HL-60 (cell line): Measurements from ENCODE around the gene NCK2.

Source experiments
- DNase-seq, 2 experiments: peaks; one replicate each; pipeline ENCODE4 v3.0.0-alpha.2; 2010 to 2020; ENCODE audit warnings: low read depth in 1 of 2, low spot score in 1 of 2
- H3K27ac ChIP-seq: fragments of 250-450 bp; sonication (Bioruptor Pico); replicated peaks from 2 replicates; pipeline ENCODE4 v1.5.1; 2020; ENCODE audit warnings: mild to moderate bottlenecking, moderate library complexity
- H3K27me3 ChIP-seq: fragments of 250-450 bp; sonication (Bioruptor Pico); 2 replicates; pipeline ENCODE4 v1.5.1; 2021; ENCODE audit warnings: mild to moderate bottlenecking, moderate library complexity; ENCODE audit not compliant: insufficient read depth, poor library complexity, severe bottlenecking
- H3K4me3 ChIP-seq: replicated peaks from 2 replicates; pipeline ENCODE4 v1.5.1; 2011; ENCODE audit warnings: mild to moderate bottlenecking, control low read depth, low read length; ENCODE audit not compliant: insufficient read depth
- CTCF ChIP-seq: IDR thresholded peaks from one replicate; pipeline ENCODE4 v1.5.1; 2011; ENCODE audit warnings: low read length, control low read depth, inconsistent platforms; ENCODE audit not compliant: insufficient read depth
- GABPA ChIP-seq: IDR thresholded peaks from 2 replicates; pipeline ENCODE4 v1.6.1; 2012; ENCODE audit warnings: low read depth
- POLR2AphosphoS5 ChIP-seq: IDR thresholded peaks from 2 replicates; pipeline ENCODE4 v1.6.1; 2012; ENCODE audit warnings: low read depth
- REST ChIP-seq: IDR thresholded peaks from 2 replicates; pipeline ENCODE4 v1.6.1; 2012; ENCODE audit warnings: low read depth; ENCODE audit not compliant: insufficient replicate concordance
- SPI1 ChIP-seq: IDR thresholded peaks from 2 replicates; pipeline ENCODE4 v1.6.1; 2012; ENCODE audit warnings: low read depth, mild to moderate bottlenecking, borderline replicate concordance

NCK2 gene

GRCh38 chr2:105748566-105748965 is 3.9 kb downstream of the NCK2 start:
- no peak overlapping the region for H3K27ac ChIP-seq
- no peak for DNase-seq
- no peak for TF ChIP-seq GABPA
- TF ChIP-seq CTCF, result no peak
- TF ChIP-seq POLR2AphosphoS5, result no peak
- no peak for TF ChIP-seq REST
- TF ChIP-seq SPI1, result no peak
- H3K27me3 ChIP-seq, result no peaks in the 10 kb centered on the region
- no peak overlapping the region for H3K4me3 ChIP-seq

- Histone ChIP-seq H3K27me3 (no peaks in the 10 kb centered on the region), H3K4me3 (no peak overlapping the region), H3K27ac (no peak overlapping the region)
- TF ChIP-seq GABPA, result no peak
- no peak for TF ChIP-seq REST
- TF ChIP-seq CTCF, result no peak
- no peak for TF ChIP-seq POLR2AphosphoS5
- no peak for DNase-seq
These were observed 5.1 kb downstream of the NCK2 start for GRCh38 chr2:105749583-105750400.

GRCh38 chr2:105750735-105751134 is 6.0 kb downstream of the NCK2 start:
- TF ChIP-seq SPI1 (no peak), REST (no peak), POLR2AphosphoS5 (no peak), CTCF (no peak), GABPA (no peak)
- no peak overlapping the region for H3K27ac ChIP-seq
- DNase-seq, result no peak
- H3K27me3 ChIP-seq, result no peaks in the 10 kb centered on the region
- no peak overlapping the region for H3K4me3 ChIP-seq
